Adrenal gland (tissue), 5 donors: ENCODE data around the gene ACVR1.

Experiments used
- CTCF ChIP-seq, 6 experiments: fragments of 450-650 bp in 4 of 6; fragments of 200-600 bp in 2 of 6; sonication (generic) in 1 of 6; IDR thresholded peaks; 1 replicate in 5 of 6; 2 replicates in 1 of 6; pipeline versions ENCODE4 v1.5.1 to v1.8.0; 2016 to 2021; ENCODE audit warnings: antibody characterized with exemption in 6 of 6, mild to moderate bottlenecking in 2 of 6, moderate library complexity in 1 of 6
- POLR2A ChIP-seq, 2 donors: fragments of 450-650 bp; IDR thresholded peaks; one replicate each; pipeline ENCODE4 v1.6.1; 2017; ENCODE audit warnings: antibody characterized with exemption in 2 of 2, mild to moderate bottlenecking in 2 of 2, moderate library complexity in 1 of 2
- donor health status: DM: no; HTN: no; CAD: no.

GRCh38 chr2:157757500-157757899 lies 118.6 kb downstream of the ACVR1 start:
- TF ChIP-seq CTCF (IDR thresholded peaks at IDR 0.05): no peak
- no peak for TF ChIP-seq POLR2A (IDR thresholded peaks at IDR 0.05)
